Endothelial cell of umbilical vein (primary cell): Measurements from ENCODE around the gene FRY. TPM values are rescaled to one million over a fixed set of nuclear protein-coding genes. Genes with fewer than 3 reads are reported as not detected.

Experiments used
- BruUV-seq: library from RNA; stranded (reverse); fragments of 400-500 nt; replicated peaks from 2 replicates; lab custom pipeline; 2021; lab: Mats Ljungman, UMichigan
- CTCF ChIA-PET: fragments of 300-600, 350-600 bp; sonication (Branson Sonifier 250); formaldehyde crosslinking; loops from one replicate; lab custom pipeline; 2021; ENCODE audit warnings: antibody characterized with exemption, inconsistent platforms; lab: Charles Lee
- POLR2A ChIA-PET: fragments of 300-600, 350-600 bp; sonication (Branson Sonifier 250); formaldehyde crosslinking; loops from one replicate; lab custom pipeline; 2021; ENCODE audit warnings: antibody characterized with exemption, inconsistent platforms; lab: Charles Lee
- DNase-seq: peaks from one replicate; pipeline ENCODE4 v3.0.0-alpha.2; 2011; ENCODE audit warnings: low read depth, low spot score
- FAIRE-seq: peaks from 2 replicates; lab custom pipeline; 2011; peaks lifted over from hg19 to GRCh38; lab: Jason Lieb, UNC
- H2AFZ ChIP-seq: 2 replicates; pipeline ENCODE4 v1.6.0; 2012; ENCODE audit warnings: low read depth, low read length, control low read depth, inconsistent platforms
- H3K27ac ChIP-seq: 2 replicates; pipeline ENCODE4 v1.5.1; 2011; ENCODE audit warnings: low read depth, mild to moderate bottlenecking, control low read depth, low read length, moderate library complexity; ENCODE audit not compliant: insufficient read depth
- H3K27me3 ChIP-seq, 2 experiments: 2 replicates each; pipeline versions ENCODE4 v1.6.0 to v1.6.1; 2011; ENCODE audit warnings: low read length in 2 of 2, mixed read lengths in 1 of 2; ENCODE audit not compliant: control insufficient read depth in 2 of 2, insufficient read depth in 2 of 2
- H3K36me3 ChIP-seq, 2 experiments: 2 replicates in 1 of 2; 3 replicates in 1 of 2; pipeline ENCODE4 v1.5.1; 2011; ENCODE audit warnings: low read length in 2 of 2, mild to moderate bottlenecking in 1 of 2, moderate library complexity in 1 of 2; ENCODE audit not compliant: control insufficient read depth in 2 of 2, insufficient read depth in 2 of 2; ENCODE audit errors: extremely low read depth in 1 of 2
- H3K4me1 ChIP-seq: 3 replicates; pipeline ENCODE4 v1.5.1; 2011; ENCODE audit warnings: mild to moderate bottlenecking, low read length; ENCODE audit not compliant: control insufficient read depth, insufficient read depth; ENCODE audit errors: extremely low read depth
- H3K4me2 ChIP-seq: 2 replicates; pipeline ENCODE4 v1.6.1; 2011; ENCODE audit warnings: low read length, control low read depth, mixed read lengths; ENCODE audit not compliant: insufficient read depth
- H3K4me3 ChIP-seq, 3 experiments: fragments of 200-600 bp in 1 of 3; sonication (generic), shearing (Covaris generic) in 1 of 3; replicated peaks in 1 of 3; 2 replicates each; pipeline ENCODE4 v1.5.1; 2011 to 2016; ENCODE audit warnings: control low read depth in 3 of 3, low read length in 3 of 3, mild to moderate bottlenecking in 2 of 3, inconsistent platforms in 1 of 3, low read depth in 1 of 3, moderate library complexity in 1 of 3; ENCODE audit not compliant: insufficient read depth in 1 of 3
- H3K79me2 ChIP-seq: 2 replicates; pipeline ENCODE4 v1.6.0; 2012; ENCODE audit warnings: low read length, inconsistent platforms; ENCODE audit not compliant: control insufficient read depth, insufficient read depth
- H3K9ac ChIP-seq: replicated peaks from 2 replicates; pipeline ENCODE3; 2011; ENCODE audit warnings: low read length, control low read depth; ENCODE audit not compliant: insufficient read depth; ENCODE audit errors: extremely low read depth
- H3K9me1 ChIP-seq: replicated peaks from 3 replicates; pipeline ENCODE4 v1.6.0; 2011; ENCODE audit warnings: mild to moderate bottlenecking, low read length; ENCODE audit not compliant: control insufficient read depth, insufficient read depth; ENCODE audit errors: extremely low read depth
- H3K9me3 ChIP-seq: replicated peaks from 2 replicates; pipeline ENCODE4 v1.5.1; 2012; ENCODE audit warnings: low read length, inconsistent platforms; ENCODE audit not compliant: control insufficient read depth, insufficient read depth
- H4K20me1 ChIP-seq: replicated peaks from 2 replicates; pipeline ENCODE3; 2011; ENCODE audit warnings: mild to moderate bottlenecking, low read length; ENCODE audit not compliant: control insufficient read depth, insufficient read depth; ENCODE audit errors: extremely low read depth
- EZH2 ChIP-seq: IDR thresholded peaks from 2 replicates; pipeline ENCODE4 v1.6.1; 2012; ENCODE audit warnings: borderline replicate concordance, low read depth, mild to moderate bottlenecking, moderate library complexity, low read length, inconsistent platforms; ENCODE audit not compliant: severe bottlenecking
- FOS ChIP-seq: IDR thresholded peaks from 2 replicates; pipeline ENCODE4 v1.6.1; 2011; ENCODE audit warnings: mild to moderate bottlenecking, low read length, moderate library complexity, borderline replicate concordance; ENCODE audit not compliant: insufficient read depth
- GATA2 ChIP-seq: IDR thresholded peaks from 2 replicates; pipeline ENCODE4 v1.7.0; 2011; ENCODE audit warnings: low read depth, mild to moderate bottlenecking, moderate library complexity, mixed read lengths, low read length; ENCODE audit not compliant: insufficient read length, insufficient read depth
- JUN ChIP-seq: IDR thresholded peaks from 2 replicates; pipeline ENCODE4 v1.6.1; 2011; ENCODE audit warnings: borderline replicate concordance, low read depth; ENCODE audit not compliant: insufficient read length, insufficient read depth
- MAX ChIP-seq: IDR thresholded peaks from 2 replicates; pipeline ENCODE4 v1.6.1; 2011; ENCODE audit not compliant: insufficient read depth, insufficient read length
- MYC ChIP-seq: IDR thresholded peaks from one replicate; pipeline ENCODE4 v1.6.1; 2011; ENCODE audit warnings: mild to moderate bottlenecking, low read depth, low read length
- POLR2A ChIP-seq: IDR thresholded peaks from 2 replicates; pipeline ENCODE4 v1.6.1; 2012; ENCODE audit warnings: low read depth, mild to moderate bottlenecking, control low read depth, low read length
- POLR2AphosphoS5 ChIP-seq: IDR thresholded peaks from 2 replicates; pipeline ENCODE4 v1.6.1; 2012; ENCODE audit warnings: low read depth, mild to moderate bottlenecking, control low read depth, low read length, moderate library complexity; ENCODE audit not compliant: insufficient read depth
- dilution Hi-C: fragments of 300-500 bp; cut with MboI; formaldehyde crosslinking; loops from one replicate; pipeline ENCODE4 v1.15.0; 2019; ENCODE audit warnings: low sequenced_read_pairs; ENCODE audit not compliant: extremely low pct_ligation_motif_present
- intact Hi-C: fragments of 100-400 bp; cut with micrococcal nuclease; formaldehyde crosslinking; loops from one replicate; pipeline ENCODE4 v1.10.0; 2022
- polyA plus RNA-seq, 4 experiments: library from polyadenylated mRNA; depleted of rRNA in 3 of 4; stranded (reverse) in 3 of 4; unstranded in 1 of 4; fragments of >200 nt; gene quantifications; 2 replicates each; pipeline versions ENCODE4 v1.2.1 to v1.2.3, GENCODE V29; 2011 to 2012; ENCODE audit warnings: missing spikeins in 1 of 4
- total RNA-seq: library from RNA; stranded (reverse); gene quantifications from 2 replicates; pipeline ENCODE4 v1.2.3, GENCODE V29; 2021
- TF ChIP-seq, protein P1 (sequence below), 2 donors: IDR thresholded peaks; 1 replicate in 1 of 2; 2 replicates in 1 of 2; pipeline ENCODE4 v1.5.1; 2011; ENCODE audit warnings: low read length in 2 of 2, mild to moderate bottlenecking in 2 of 2, moderate library complexity in 2 of 2, control low read depth in 1 of 2, inconsistent platforms in 1 of 2, low read depth in 1 of 2; ENCODE audit not compliant: insufficient read depth in 1 of 2; ENCODE audit errors: extremely low read depth in 1 of 2

Gene FRY
- total and polyA plus RNA-seq, 2 donors (not counting 3 experiments of a cell fraction or from before 2014, with no cell fraction given): 57.3 to 75.8 TPM

- dilution Hi-C loops: no loop called here
- no peak for DNase-seq
- CTCF ChIA-PET: interaction anchor here (0.7 to 1.8 kb wide), 2 partner anchors 10 to 574 kb away, joined by 3 to 5 read pairs; no protein-coding TSS in a partner anchor
These were observed 24.1 kb upstream of the FRY start for GRCh38 chr13:32007494-32007893.

More at GRCh38 chr13:32007494-32007893, 24.1 kb upstream of the FRY start:
- Histone ChIP-seq H3K9me3 (no peaks in the 10 kb centered on the region), H3K27me3 (no peaks in the 10 kb centered on the region), H3K36me3 (no peaks in the 10 kb centered on the region), H3K4me1 (no peaks in the 10 kb centered on the region), H3K79me2 (no peaks in the 10 kb centered on the region), H3K4me3 (no peak overlapping the region), H4K20me1 (no peaks in the 10 kb centered on the region), H3K9me1 (peaks cover 2% of the 10 kb centered on the region), H3K27ac (no peak overlapping the region), H2AFZ (no peak overlapping the region), H3K9ac (no peak overlapping the region), H3K4me2 (no peak overlapping the region)
- BruUV-seq: no TSS peak
- POLR2A ChIA-PET: no interaction called here
- TF ChIP-seq EZH2: no peak
- TF ChIP-seq POLR2AphosphoS5: no peak
- TF ChIP-seq MAX: no peak
- no peak for TF ChIP-seq JUN
- TF ChIP-seq MYC: no peak
- TF ChIP-seq, protein P1, sequence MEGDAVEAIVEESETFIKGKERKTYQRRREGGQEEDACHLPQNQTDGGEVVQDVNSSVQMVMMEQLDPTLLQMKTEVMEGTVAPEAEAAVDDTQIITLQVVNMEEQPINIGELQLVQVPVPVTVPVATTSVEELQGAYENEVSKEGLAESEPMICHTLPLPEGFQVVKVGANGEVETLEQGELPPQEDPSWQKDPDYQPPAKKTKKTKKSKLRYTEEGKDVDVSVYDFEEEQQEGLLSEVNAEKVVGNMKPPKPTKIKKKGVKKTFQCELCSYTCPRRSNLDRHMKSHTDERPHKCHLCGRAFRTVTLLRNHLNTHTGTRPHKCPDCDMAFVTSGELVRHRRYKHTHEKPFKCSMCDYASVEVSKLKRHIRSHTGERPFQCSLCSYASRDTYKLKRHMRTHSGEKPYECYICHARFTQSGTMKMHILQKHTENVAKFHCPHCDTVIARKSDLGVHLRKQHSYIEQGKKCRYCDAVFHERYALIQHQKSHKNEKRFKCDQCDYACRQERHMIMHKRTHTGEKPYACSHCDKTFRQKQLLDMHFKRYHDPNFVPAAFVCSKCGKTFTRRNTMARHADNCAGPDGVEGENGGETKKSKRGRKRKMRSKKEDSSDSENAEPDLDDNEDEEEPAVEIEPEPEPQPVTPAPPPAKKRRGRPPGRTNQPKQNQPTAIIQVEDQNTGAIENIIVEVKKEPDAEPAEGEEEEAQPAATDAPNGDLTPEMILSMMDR (IDR thresholded peaks at IDR 0.05; ENCODE audit: extremely low read depth in 1 of 2, insufficient read depth in 1 of 2, low read depth in 1 of 2, low read length in 2 of 2): no peak
- TF ChIP-seq GATA2: no peak
- TF ChIP-seq POLR2A: no peak
- no peak for TF ChIP-seq FOS
- intact Hi-C loops: no loop called here
- no peak for FAIRE-seq
